ENCODE measurements around the gene OSGIN1.

- TF ChIP-seq CTCF (conservative IDR thresholded peaks at IDR 0.05 in 1 of 2, IDR thresholded peaks at IDR 0.05 in 1 of 2; ENCODE audit: extremely low read depth in 1 of 2, insufficient read depth in 1 of 2, low read depth in 1 of 2, low read length in 2 of 2) (no peak), EZH2 (IDR thresholded peaks at IDR 0.05; ENCODE audit: borderline replicate concordance, low read length) (no peak)
These were observed 45.9 kb upstream of the OSGIN1 start for GRCh38 chr16:83907111-83907510.
